GM21619 (cell line): ENCODE results near the gene CELF2.

Source experiments
- ATAC-seq: cut with Tn5 transposase; IDR thresholded peaks from one replicate; pipeline ENCODE4 v1.9.1; 2021; ENCODE audit not compliant: unreplicated experiment

CELF2 gene

GRCh38 chr10:11242443-11243387, 225.0 kb downstream of the CELF2 start:
- peak; percentile 54 for ATAC-seq

GRCh38 chr10:11243425-11244222, 226.0 kb downstream of the CELF2 start:
- no peak for ATAC-seq

- ATAC-seq: no peak
These were observed 227.4 kb downstream of the CELF2 start for GRCh38 chr10:11245095-11245479.

GRCh38 chr10:11245510-11245909, 227.8 kb downstream of the CELF2 start:
- ATAC-seq: peak; percentile 42

GRCh38 chr10:11245981-11246590, 228.4 kb downstream of the CELF2 start:
- no peak for ATAC-seq

- no peak for ATAC-seq
These were observed 229.2 kb downstream of the CELF2 start for GRCh38 chr10:11246752-11247467.

- no peak for ATAC-seq
These were observed 231.6 kb downstream of the CELF2 start for GRCh38 chr10:11249152-11249807.

GRCh38 chr10:11249808-11250195, 232.1 kb downstream of the CELF2 start:
- ATAC-seq: no peak

GRCh38 chr10:11250304-11250703, 232.6 kb downstream of the CELF2 start:
- no peak for ATAC-seq

GRCh38 chr10:11252887-11253286, 235.2 kb downstream of the CELF2 start:
- no peak for ATAC-seq

- no peak for ATAC-seq
These were observed 235.8 kb downstream of the CELF2 start for GRCh38 chr10:11253385-11254002.

- ATAC-seq: no peak
These were observed 237.5 kb downstream of the CELF2 start for GRCh38 chr10:11255156-11255555.

GRCh38 chr10:11255796-11256444, 238.2 kb downstream of the CELF2 start:
- peak; percentile 48 for ATAC-seq

- ATAC-seq: no peak
These were observed 239.2 kb downstream of the CELF2 start for GRCh38 chr10:11256896-11257295.

- ATAC-seq: no peak
These were observed 239.9 kb downstream of the CELF2 start for GRCh38 chr10:11257440-11258090.

GRCh38 chr10:11260170-11260569, 242.5 kb downstream of the CELF2 start:
- no peak for ATAC-seq

GRCh38 chr10:11261143-11261542, 243.5 kb downstream of the CELF2 start:
- ATAC-seq: no peak

GRCh38 chr10:11261687-11262493, 244.2 kb downstream of the CELF2 start:
- peak; percentile 37 for ATAC-seq
